Smooth muscle cell (in vitro differentiated cells): ENCODE measurements around the gene CRK. TPM values are rescaled to one million over a fixed set of nuclear protein-coding genes. Genes with fewer than 3 reads are reported as not detected.
A peak's percentile ranks its signal among the peaks of the same experiment; 100 is the strongest.

ENCODE experiments used
- DNase-seq: peaks from one replicate; lab custom pipeline; 2025; ENCODE audit not compliant: unreplicated experiment; lab: John Stamatoyannopoulos, UW
- H2AFZ ChIP-seq: fragments of 200-600 bp; sonication (generic); 2 replicates; pipeline ENCODE4 v1.6.0; 2016; ENCODE audit warnings: antibody characterized with exemption, low read depth, mild to moderate bottlenecking
- H3F3A ChIP-seq: fragments of 200-600 bp; sonication (generic); 2 replicates; pipeline ENCODE4 v1.6.0; 2017; ENCODE audit warnings: antibody characterized with exemption, low read depth
- H3K27ac ChIP-seq: fragments of 200-600 bp; sonication (generic); 2 replicates; pipeline ENCODE4 v1.5.1; 2016; ENCODE audit warnings: low read depth, mild to moderate bottlenecking
- H3K27me3 ChIP-seq: fragments of 200-600 bp; sonication (generic); 2 replicates; pipeline ENCODE4 v1.6.1; 2016; ENCODE audit warnings: low read depth, mild to moderate bottlenecking
- H3K36me3 ChIP-seq: fragments of 200-600 bp; sonication (generic); 2 replicates; pipeline ENCODE4 v1.5.1; 2016; ENCODE audit warnings: low read depth
- H3K4me1 ChIP-seq: fragments of 200-600 bp; sonication (generic); 2 replicates; pipeline ENCODE4 v1.5.1; 2016; ENCODE audit warnings: low read depth
- H3K4me2 ChIP-seq: fragments of 200-600 bp; sonication (generic); 2 replicates; pipeline ENCODE4 v1.6.0; 2016; ENCODE audit warnings: mild to moderate bottlenecking
- H3K4me3 ChIP-seq: fragments of 200-600 bp; sonication (generic); 2 replicates; pipeline ENCODE4 v1.5.1; 2016; ENCODE audit warnings: mild to moderate bottlenecking
- H3K79me2 ChIP-seq: fragments of 200-600 bp; sonication (generic); 2 replicates; pipeline ENCODE4 v1.6.0; 2016; ENCODE audit warnings: low read depth, mild to moderate bottlenecking
- H3K9ac ChIP-seq: fragments of 200-600 bp; sonication (generic); 2 replicates; pipeline ENCODE4 v1.6.0; 2016; ENCODE audit warnings: low read depth
- H3K9me3 ChIP-seq: fragments of 200-600 bp; sonication (generic); replicated peaks from 2 replicates; pipeline ENCODE4 v1.5.1; 2016; ENCODE audit warnings: low read depth
- H4K20me1 ChIP-seq: fragments of 200-600 bp; sonication (generic); 2 replicates; pipeline ENCODE4 v1.6.0; 2016; ENCODE audit warnings: low read depth
- CTCF ChIP-seq: fragments of 200-600 bp; sonication (generic); IDR thresholded peaks from 2 replicates; pipeline ENCODE4 v1.5.1; 2017; ENCODE audit warnings: borderline replicate concordance, mild to moderate bottlenecking, antibody characterized with exemption; ENCODE audit not compliant: insufficient read depth, poor library complexity, severe bottlenecking
- WGBS: methylation state at CpG from one replicate; pipeline ENCODE4 v1.1.7; 2016; ENCODE audit warnings: low lambda C conversion rate; 5-methylcytosine and 5-hydroxymethylcytosine counted together
- polyA plus RNA-seq: library from polyadenylated mRNA; unstranded; fragments of >200 nt; fragmentation: Nextera tagmentation; extraction: Ambion mirVana; gene quantifications from 2 replicates; pipeline ENCODE4 v1.2.1, GENCODE V29; 2016
- total RNA-seq: library from RNA; depleted of rRNA; stranded (reverse); fragments of >200 nt; gene quantifications from 2 replicates; pipeline ENCODE4 v1.2.3, GENCODE V29; 2014

Gene CRK
- total and polyA plus RNA-seq, 2 experiments from 2014 or later, result 49.7 to 56.8 TPM

DNA sequence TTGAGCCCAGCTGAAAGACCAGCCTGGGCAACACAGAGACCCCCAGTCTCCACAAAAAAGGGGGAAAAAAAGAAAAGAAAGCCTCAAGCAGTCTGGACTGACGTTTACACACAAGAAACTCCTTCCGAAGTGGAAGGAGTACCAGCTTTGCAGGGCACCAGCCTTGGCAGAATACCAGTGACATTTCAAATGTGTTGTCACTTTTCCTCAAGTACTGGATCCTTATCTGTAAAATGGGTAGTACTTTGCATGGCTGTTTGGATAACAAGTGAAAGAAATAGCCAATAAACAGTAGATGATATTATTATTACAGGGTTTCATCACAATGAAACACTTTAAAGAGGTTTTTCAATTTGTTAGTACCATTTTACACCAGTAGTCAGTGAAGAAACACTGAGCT is 70.2 kb downstream of the CRK start:
- Histone ChIP-seq H3K9ac (no peak overlapping the region), H4K20me1 (peaks cover 100% of the 10 kb centered on the region), H3K36me3 (no peaks in the 10 kb centered on the region), H3K4me3 (no peak overlapping the region), H3K27ac (no peak overlapping the region), H3K9me3 (no peaks in the 10 kb centered on the region), H3K4me1 (peaks cover 15% of the 10 kb centered on the region), H3F3A (peaks cover 9% of the 10 kb centered on the region), H3K27me3 (no peaks in the 10 kb centered on the region), H2AFZ (no peak overlapping the region), H3K79me2 (peaks cover 100% of the 10 kb centered on the region), H3K4me2 (no peak overlapping the region)
- DNase-seq, result no peak
- 81% methylated on average over 2 of the region's 2 CpGs for WGBS
- TF ChIP-seq CTCF, result no peak

DNA sequence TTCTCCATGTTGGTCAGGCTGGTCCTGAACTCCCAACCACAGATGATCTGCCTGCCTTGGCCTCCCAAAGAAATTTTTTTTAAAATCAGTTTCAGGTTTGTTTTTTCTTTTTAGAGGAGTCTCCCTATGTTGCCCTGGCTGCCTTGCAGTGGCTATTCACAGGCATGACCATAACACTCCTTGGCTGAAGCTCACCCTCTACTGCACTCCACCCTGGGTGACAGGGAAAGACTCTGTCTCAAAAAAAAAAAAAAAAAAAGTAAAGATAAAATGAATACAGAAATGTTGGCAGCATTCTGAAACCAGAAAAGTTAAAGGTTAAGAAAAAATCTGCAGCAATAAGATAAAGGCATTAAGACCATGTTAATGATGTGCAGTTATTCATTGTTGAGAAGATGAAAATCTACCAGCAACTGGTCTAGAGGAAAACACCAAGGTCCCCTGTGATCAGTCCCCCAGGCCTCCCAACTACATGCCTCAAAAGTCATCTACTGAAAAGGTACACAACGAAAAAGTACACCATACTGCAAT is 71.1 kb downstream of the CRK start:
- H2AFZ ChIP-seq, result no peak overlapping the region
- peaks cover 2% of the 10 kb centered on the region for H3F3A ChIP-seq
- peak overlapping the region; percentile 60 for H3K27ac ChIP-seq
- no peak for DNase-seq
- H3K36me3 ChIP-seq, result no peaks in the 10 kb centered on the region
- no peak for TF ChIP-seq CTCF
- H3K9me3 ChIP-seq, result no peaks in the 10 kb centered on the region
- peaks cover 100% of the 10 kb centered on the region for H3K79me2 ChIP-seq
- 93% methylated on average over 1 of the region's 1 CpG for WGBS
- H3K27me3 ChIP-seq, result no peaks in the 10 kb centered on the region
- H4K20me1 ChIP-seq, result peaks cover 100% of the 10 kb centered on the region
- no peak overlapping the region for H3K4me2 ChIP-seq
- no peak overlapping the region for H3K9ac ChIP-seq
- peaks cover 7% of the 10 kb centered on the region for H3K4me1 ChIP-seq
- no peak overlapping the region for H3K4me3 ChIP-seq

- H3K27ac ChIP-seq, result peak overlapping the region; percentile 6
- no peak overlapping the region for H3K9ac ChIP-seq
- H3K4me2 ChIP-seq, result no peak overlapping the region
Observed at GRCh38 chr17:1379930-1380313, 76.1 kb downstream of the CRK start.

More at GRCh38 chr17:1379930-1380313, 76.1 kb downstream of the CRK start:
- TF ChIP-seq CTCF, result no peak
- Histone ChIP-seq H3K27me3 (no peaks in the 10 kb centered on the region), H3F3A (peaks cover 6% of the 10 kb centered on the region), H4K20me1 (peaks cover 100% of the 10 kb centered on the region), H3K4me1 (peaks cover 7% of the 10 kb centered on the region), H3K9me3 (no peaks in the 10 kb centered on the region), H2AFZ (no peak overlapping the region), H3K36me3 (no peaks in the 10 kb centered on the region), H3K4me3 (no peak overlapping the region), H3K79me2 (peaks cover 100% of the 10 kb centered on the region)
- DNase-seq, result no peak
- 89% methylated on average over 10 of the region's 10 CpGs for WGBS
